Measurements from ENCODE around the gene FBXW2.
"Not testable (repeated sequence)": the region's sequence is repeated elsewhere in the genome, so short reads cannot be mapped to it uniquely, and the experiment has no call there.

The FBXW2 gene

DNA sequence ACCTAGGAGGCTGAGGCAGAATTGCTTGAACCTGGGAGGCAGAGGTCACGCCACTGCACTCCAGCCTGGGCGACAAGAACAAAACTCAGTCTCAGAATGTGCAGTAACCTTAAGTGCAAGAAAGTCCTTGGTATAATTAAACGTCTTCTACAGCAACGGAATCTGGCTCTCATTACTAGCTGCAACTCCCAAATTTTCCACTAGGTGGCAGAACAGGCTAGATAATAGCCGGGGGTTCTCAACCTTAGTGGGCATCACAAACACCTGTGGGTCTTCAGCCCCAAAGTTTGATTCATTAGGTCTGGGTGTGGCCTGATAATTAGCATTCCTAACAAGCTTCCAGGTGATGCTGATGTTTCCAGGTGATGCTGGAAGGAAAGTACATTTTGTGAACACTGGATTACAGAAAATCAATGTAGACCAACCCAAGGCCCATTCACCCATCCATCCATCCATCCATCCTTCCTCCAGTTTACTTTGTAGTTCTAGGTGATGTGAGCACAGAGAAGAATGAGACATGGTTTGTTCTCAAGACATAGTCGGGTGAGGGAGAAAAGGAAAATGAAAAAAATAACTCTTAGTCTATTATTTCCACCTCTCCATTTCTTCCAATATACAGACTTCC lies 37.3 kb downstream of the FBXW2 start:
- H3K4me2 ChIP-seq (ENCODE audit: low read length): no peak overlapping the region
- no peak overlapping the region for H3K27ac ChIP-seq
- TF ChIP-seq, protein P1, sequence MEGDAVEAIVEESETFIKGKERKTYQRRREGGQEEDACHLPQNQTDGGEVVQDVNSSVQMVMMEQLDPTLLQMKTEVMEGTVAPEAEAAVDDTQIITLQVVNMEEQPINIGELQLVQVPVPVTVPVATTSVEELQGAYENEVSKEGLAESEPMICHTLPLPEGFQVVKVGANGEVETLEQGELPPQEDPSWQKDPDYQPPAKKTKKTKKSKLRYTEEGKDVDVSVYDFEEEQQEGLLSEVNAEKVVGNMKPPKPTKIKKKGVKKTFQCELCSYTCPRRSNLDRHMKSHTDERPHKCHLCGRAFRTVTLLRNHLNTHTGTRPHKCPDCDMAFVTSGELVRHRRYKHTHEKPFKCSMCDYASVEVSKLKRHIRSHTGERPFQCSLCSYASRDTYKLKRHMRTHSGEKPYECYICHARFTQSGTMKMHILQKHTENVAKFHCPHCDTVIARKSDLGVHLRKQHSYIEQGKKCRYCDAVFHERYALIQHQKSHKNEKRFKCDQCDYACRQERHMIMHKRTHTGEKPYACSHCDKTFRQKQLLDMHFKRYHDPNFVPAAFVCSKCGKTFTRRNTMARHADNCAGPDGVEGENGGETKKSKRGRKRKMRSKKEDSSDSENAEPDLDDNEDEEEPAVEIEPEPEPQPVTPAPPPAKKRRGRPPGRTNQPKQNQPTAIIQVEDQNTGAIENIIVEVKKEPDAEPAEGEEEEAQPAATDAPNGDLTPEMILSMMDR (IDR thresholded peaks at IDR 0.05): peak; percentile 80
- H3K4me3 ChIP-seq (ENCODE audit: low read depth, low read length): no peak overlapping the region
- H3K4me1 ChIP-seq: no peaks in the 10 kb centered on the region
- H3K9me3 ChIP-seq (ENCODE audit: control insufficient read depth, low read length): no peaks in the 10 kb centered on the region
- no peaks in the 10 kb centered on the region for H3K36me3 ChIP-seq (ENCODE audit: control insufficient read depth, insufficient read depth, low read length)
- H2AFZ ChIP-seq: no peak overlapping the region
- no peaks in the 10 kb centered on the region for H3K27me3 ChIP-seq (ENCODE audit: control insufficient read depth, insufficient read depth, low read length)
- no peaks in the 10 kb centered on the region for H3K79me2 ChIP-seq
- no peak overlapping the region for H3K9ac ChIP-seq

DNA sequence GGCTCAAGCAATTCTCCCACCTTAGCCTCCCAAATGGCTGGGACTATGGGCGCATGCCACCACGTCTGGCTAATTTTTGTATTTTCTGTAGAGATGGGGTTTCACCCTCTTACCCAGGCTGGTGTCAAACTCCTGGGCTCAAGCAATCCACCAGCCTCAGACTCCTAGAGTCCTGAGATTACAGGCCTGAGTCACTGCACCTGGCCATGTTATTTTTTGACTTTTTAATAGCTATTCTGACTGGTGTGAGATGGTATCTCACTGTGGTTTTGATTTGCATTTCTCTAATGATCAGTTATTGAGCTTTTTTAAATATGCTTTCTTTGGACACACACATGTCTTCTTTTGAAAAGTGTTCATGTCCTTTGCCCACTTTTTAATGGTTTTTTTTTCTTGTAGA lies 38.2 kb downstream of the FBXW2 start:
- Histone ChIP-seq H3K27ac (no peak overlapping the region), H3K4me3 (ENCODE audit: low read depth, low read length) (no peak overlapping the region), H3K9me3 (ENCODE audit: control insufficient read depth, low read length) (no peaks in the 10 kb centered on the region), H3K4me2 (ENCODE audit: low read length) (no peak overlapping the region), H3K4me1 (no peaks in the 10 kb centered on the region), H3K9ac (no peak overlapping the region), H3K27me3 (ENCODE audit: control insufficient read depth, insufficient read depth, low read length) (no peaks in the 10 kb centered on the region), H2AFZ (no peak overlapping the region), H3K36me3 (ENCODE audit: control insufficient read depth, insufficient read depth, low read length) (no peaks in the 10 kb centered on the region), H3K79me2 (no peaks in the 10 kb centered on the region)
- TF ChIP-seq, protein P1 (IDR thresholded peaks at IDR 0.05): no peak

DNA sequence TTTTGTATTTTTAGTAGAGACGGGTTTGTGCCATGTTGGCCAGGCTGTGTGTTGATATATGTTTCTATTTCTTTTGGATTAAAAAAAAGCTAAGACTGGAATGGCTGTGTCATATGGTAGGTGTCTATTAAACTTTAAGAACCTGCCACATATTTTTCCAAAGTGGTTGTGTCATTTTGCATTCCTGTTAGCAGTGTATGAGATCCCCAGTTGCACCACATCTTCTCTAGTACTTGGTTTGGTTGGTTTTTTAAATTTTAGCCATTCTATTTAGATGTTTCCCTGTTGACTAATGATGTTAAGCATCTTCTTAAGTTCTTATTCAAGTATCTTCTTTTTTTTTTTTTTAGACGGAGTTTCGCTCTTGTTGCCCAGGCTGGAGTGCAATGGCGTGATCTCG lies 42.8 kb downstream of the FBXW2 start:
- TF ChIP-seq, protein P1 (IDR thresholded peaks at IDR 0.05): no peak

DNA sequence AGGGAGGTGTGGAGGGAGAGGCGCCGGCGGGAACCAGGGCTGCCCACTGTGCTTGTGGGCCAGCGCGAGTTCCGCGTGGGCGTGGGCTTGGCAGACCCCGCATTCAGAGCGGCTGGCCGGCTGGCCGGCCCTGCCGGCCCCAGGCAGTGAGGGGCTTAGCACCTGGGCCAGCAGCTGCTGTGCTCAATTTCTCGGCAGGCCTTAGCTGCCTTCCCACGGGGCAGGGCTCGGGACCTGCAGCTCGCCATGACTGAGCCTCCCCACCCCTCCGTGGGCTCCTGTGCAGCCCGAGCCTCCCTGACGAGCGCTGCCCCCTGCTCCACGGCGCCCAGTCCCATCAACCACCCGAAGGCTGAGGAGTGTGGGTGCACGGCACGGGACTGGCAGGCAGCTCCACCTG lies 46.9 kb downstream of the FBXW2 start:
- H3K79me2 ChIP-seq; H3K4me1 ChIP-seq; H3K9ac ChIP-seq; H3K4me2 ChIP-seq (ENCODE audit: low read length); H2AFZ ChIP-seq; H3K9me3 ChIP-seq (ENCODE audit: control insufficient read depth, low read length); H3K4me3 ChIP-seq (ENCODE audit: low read depth, low read length); H3K27me3 ChIP-seq (ENCODE audit: control insufficient read depth, insufficient read depth, low read length); H3K27ac ChIP-seq; H3K36me3 ChIP-seq (ENCODE audit: control insufficient read depth, insufficient read depth, low read length): not testable (repeated sequence)

More for the DNA sequence above, 42.8 kb downstream of the FBXW2 start:
- H3K4me1 ChIP-seq: no peaks in the 10 kb centered on the region
- no peak overlapping the region for H3K4me3 ChIP-seq (ENCODE audit: low read depth, low read length)
- no peak overlapping the region for H2AFZ ChIP-seq
- no peak overlapping the region for H3K9ac ChIP-seq
- no peaks in the 10 kb centered on the region for H3K9me3 ChIP-seq (ENCODE audit: control insufficient read depth, low read length)
- no peaks in the 10 kb centered on the region for H3K79me2 ChIP-seq
- H3K27ac ChIP-seq: no peak overlapping the region
- no peaks in the 10 kb centered on the region for H3K36me3 ChIP-seq (ENCODE audit: control insufficient read depth, insufficient read depth, low read length)
- no peaks in the 10 kb centered on the region for H3K27me3 ChIP-seq (ENCODE audit: control insufficient read depth, insufficient read depth, low read length)
- no peak overlapping the region for H3K4me2 ChIP-seq (ENCODE audit: low read length)

DNA sequence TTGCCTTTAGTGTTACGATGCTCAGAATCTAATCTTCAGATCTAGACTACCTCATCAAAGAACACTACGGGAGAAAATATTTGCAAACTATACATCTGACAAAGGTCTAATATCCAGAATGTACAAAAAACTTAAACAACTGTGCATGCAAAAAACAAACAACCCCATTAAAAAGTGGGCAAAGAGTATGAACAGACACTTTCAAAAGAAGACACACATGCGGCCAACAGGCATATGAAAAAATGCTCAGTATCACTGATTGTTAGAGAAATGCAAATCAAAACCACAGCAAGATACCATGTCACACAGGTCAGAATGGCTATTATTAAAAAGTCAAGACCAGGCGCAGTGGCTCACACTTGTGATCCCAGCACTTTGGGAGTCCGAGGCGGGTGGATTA lies 47.9 kb downstream of the FBXW2 start:
- H3K4me1 ChIP-seq: no peaks in the 10 kb centered on the region
- H3K79me2 ChIP-seq: no peaks in the 10 kb centered on the region
- no peak overlapping the region for H3K4me3 ChIP-seq (ENCODE audit: low read depth, low read length)
- H3K9ac ChIP-seq: no peak overlapping the region
- no peak overlapping the region for H3K4me2 ChIP-seq (ENCODE audit: low read length)
- no peaks in the 10 kb centered on the region for H3K27me3 ChIP-seq (ENCODE audit: control insufficient read depth, insufficient read depth, low read length)
- TF ChIP-seq, protein P1 (IDR thresholded peaks at IDR 0.05): no peak
- no peak overlapping the region for H3K27ac ChIP-seq
- no peak overlapping the region for H2AFZ ChIP-seq
- no peaks in the 10 kb centered on the region for H3K36me3 ChIP-seq (ENCODE audit: control insufficient read depth, insufficient read depth, low read length)
- no peaks in the 10 kb centered on the region for H3K9me3 ChIP-seq (ENCODE audit: control insufficient read depth, low read length)

Data from parathyroid adenoma (tissue), 2 donors.